ENCODE results near the gene ZBTB16. TPM values are rescaled to one million over a fixed set of nuclear protein-coding genes. Genes with fewer than 3 reads are reported as not detected.
A peak's percentile ranks its signal among the peaks of the same experiment; 100 is the strongest.

The ZBTB16 gene
- total and polyA plus RNA-seq, 2 donors (not counting 3 experiments of a cell fraction or from before 2014, with no cell fraction given) = 9.8 to 20.3 TPM

- H3K9me1 ChIP-seq (replicated peaks; ENCODE audit: control insufficient read depth, extremely low read depth, insufficient read depth, low read length) = no peaks in the 10 kb centered on the region
- no peaks in the 10 kb centered on the region for H4K20me1 ChIP-seq (replicated peaks; ENCODE audit: control insufficient read depth, extremely low read depth, insufficient read depth, low read length)
- no peak overlapping the region for H3K27ac ChIP-seq (ENCODE audit: insufficient read depth, low read depth, low read length)
- H3K4me2 ChIP-seq (ENCODE audit: insufficient read depth, low read length) = no peak overlapping the region
- intact Hi-C loops (cut with micrococcal nuclease) (no loop called here), dilution Hi-C loops (cut with MboI; ENCODE audit: extremely low pct_ligation_motif_present, low sequenced_read_pairs) (no loop called here)
- FAIRE-seq = no peak
- H3K4me1 ChIP-seq (ENCODE audit: control insufficient read depth, extremely low read depth, insufficient read depth, low read length) = peaks cover 11% of the 10 kb centered on the region
- ChIA-PET POLR2A (no interaction called here), CTCF (no interaction called here)
- H3K9me3 ChIP-seq (replicated peaks; ENCODE audit: control insufficient read depth, insufficient read depth, low read length) = no peaks in the 10 kb centered on the region
- H3K4me3 ChIP-seq (replicated peaks in 1 of 3; ENCODE audit: insufficient read depth in 1 of 3, low read depth in 1 of 3, low read length in 3 of 3) = no peak overlapping the region
- no TSS peak for BruUV-seq (replicated peaks)
- H3K9ac ChIP-seq (replicated peaks; ENCODE audit: extremely low read depth, insufficient read depth, low read length) = no peak overlapping the region
- H2AFZ ChIP-seq (ENCODE audit: low read depth, low read length) = no peak overlapping the region
- H3K36me3 ChIP-seq (ENCODE audit: control insufficient read depth in 2 of 2, extremely low read depth in 1 of 2, insufficient read depth in 2 of 2, low read length in 2 of 2) = no peaks in the 10 kb centered on the region
- no peak for DNase-seq (ENCODE audit: low read depth, low spot score)
- H3K79me2 ChIP-seq (ENCODE audit: control insufficient read depth, insufficient read depth, low read length) = no peaks in the 10 kb centered on the region
- H3K27me3 ChIP-seq (ENCODE audit: control insufficient read depth in 2 of 2, insufficient read depth in 2 of 2, low read length in 2 of 2) = no peaks in the 10 kb centered on the region
- TF ChIP-seq EZH2 (IDR thresholded peaks at IDR 0.05; ENCODE audit: borderline replicate concordance, low read depth, low read length, severe bottlenecking) (no peak), GATA2 (IDR thresholded peaks at IDR 0.05; ENCODE audit: insufficient read depth, insufficient read length, low read depth, low read length) (no peak), MYC (IDR thresholded peaks at IDR 0.05; ENCODE audit: low read depth, low read length) (no peak), FOS (IDR thresholded peaks at IDR 0.05; ENCODE audit: borderline replicate concordance, insufficient read depth, low read length) (peak; percentile 14), MAX (IDR thresholded peaks at IDR 0.05; ENCODE audit: insufficient read depth, insufficient read length) (no peak)
Measured at GRCh38 chr11:114207096-114207495, 147.6 kb downstream of the ZBTB16 start.

GRCh38 chr11:114208377-114208776, 148.9 kb downstream of the ZBTB16 start:
- dilution Hi-C loops (cut with MboI; ENCODE audit: extremely low pct_ligation_motif_present, low sequenced_read_pairs) (no loop called here), intact Hi-C loops (cut with micrococcal nuclease) (no loop called here)
- Histone ChIP-seq H3K9ac (replicated peaks; ENCODE audit: extremely low read depth, insufficient read depth, low read length) (no peak overlapping the region), H3K4me3 (replicated peaks in 1 of 3; ENCODE audit: insufficient read depth in 1 of 3, low read depth in 1 of 3, low read length in 3 of 3) (no peak overlapping the region), H3K9me1 (replicated peaks; ENCODE audit: control insufficient read depth, extremely low read depth, insufficient read depth, low read length) (no peaks in the 10 kb centered on the region), H3K4me2 (ENCODE audit: insufficient read depth, low read length) (no peak overlapping the region), H3K79me2 (ENCODE audit: control insufficient read depth, insufficient read depth, low read length) (no peaks in the 10 kb centered on the region), H3K36me3 (ENCODE audit: control insufficient read depth in 2 of 2, extremely low read depth in 1 of 2, insufficient read depth in 2 of 2, low read length in 2 of 2) (no peaks in the 10 kb centered on the region), H3K9me3 (replicated peaks; ENCODE audit: control insufficient read depth, insufficient read depth, low read length) (no peaks in the 10 kb centered on the region), H2AFZ (ENCODE audit: low read depth, low read length) (no peak overlapping the region), H3K27ac (ENCODE audit: insufficient read depth, low read depth, low read length) (no peak overlapping the region), H3K4me1 (ENCODE audit: control insufficient read depth, extremely low read depth, insufficient read depth, low read length) (peaks cover 8% of the 10 kb centered on the region), H3K27me3 (ENCODE audit: control insufficient read depth in 2 of 2, insufficient read depth in 2 of 2, low read length in 2 of 2) (no peaks in the 10 kb centered on the region), H4K20me1 (replicated peaks; ENCODE audit: control insufficient read depth, extremely low read depth, insufficient read depth, low read length) (no peaks in the 10 kb centered on the region)
- CTCF ChIA-PET = interaction anchor here (0.7 to 1.1 kb wide), 2 partner anchors 10 to 214 kb away, joined by 3 to 5 read pairs; no protein-coding TSS in a partner anchor
- DNase-seq (ENCODE audit: low read depth, low spot score) (no peak), FAIRE-seq (peak; percentile 59)
- no TSS peak for BruUV-seq (replicated peaks)
- POLR2A ChIA-PET = no interaction called here
- TF ChIP-seq JUN (IDR thresholded peaks at IDR 0.05; ENCODE audit: borderline replicate concordance, insufficient read depth, insufficient read length, low read depth) (peak; percentile 20), POLR2AphosphoS5 (IDR thresholded peaks at IDR 0.05; ENCODE audit: insufficient read depth, low read depth, low read length) (no peak), MYC (IDR thresholded peaks at IDR 0.05; ENCODE audit: low read depth, low read length) (no peak)

Measured in endothelial cell of umbilical vein (primary cell).